H9 (cell line): ENCODE results near the gene TMEM59L. TPM values are rescaled to one million over a fixed set of nuclear protein-coding genes. Genes with fewer than 3 reads are reported as not detected.

Experiments used
- DNase-seq: peaks from one replicate; pipeline ENCODE4 v3.0.0-alpha.2; 2017
- H2AFZ ChIP-seq: one replicate; pipeline ENCODE4 v1.6.1; 2013; ENCODE audit warnings: mild to moderate bottlenecking, low read length, control low read depth, moderate library complexity
- H2AK5ac ChIP-seq: 2 replicates; pipeline ENCODE4 v1.6.1; 2013; ENCODE audit warnings: low read length, control low read depth, mixed read lengths; ENCODE audit not compliant: insufficient read length
- H2BK120ac ChIP-seq: one replicate; pipeline ENCODE4 v1.6.1; 2013; ENCODE audit warnings: low read depth, mild to moderate bottlenecking, low read length, control low read depth, inconsistent platforms; ENCODE audit not compliant: poor library complexity, severe bottlenecking
- H2BK12ac ChIP-seq: 2 replicates; pipeline ENCODE4 v1.6.1; 2013; ENCODE audit warnings: low read length, control low read depth, mixed read lengths, low read depth; ENCODE audit not compliant: insufficient read length
- H2BK15ac ChIP-seq: 2 replicates; pipeline ENCODE4 v1.6.1; 2013; ENCODE audit warnings: low read depth, low read length, control low read depth
- H2BK20ac ChIP-seq: one replicate; pipeline ENCODE4 v1.6.1; 2013; ENCODE audit warnings: low read depth, mild to moderate bottlenecking, low read length, control low read depth, inconsistent platforms; ENCODE audit not compliant: poor library complexity, severe bottlenecking
- H2BK5ac ChIP-seq: 2 replicates; pipeline ENCODE4 v1.6.1; 2013; ENCODE audit warnings: low read length, control low read depth, mixed read lengths; ENCODE audit not compliant: insufficient read length
- H3K14ac ChIP-seq: 2 replicates; pipeline ENCODE4 v1.6.1; 2013; ENCODE audit warnings: low read length, control low read depth; ENCODE audit not compliant: insufficient read depth
- H3K18ac ChIP-seq: 2 replicates; pipeline ENCODE4 v1.6.1; 2013; ENCODE audit warnings: low read depth, mild to moderate bottlenecking, mixed read lengths, low read length, control low read depth; ENCODE audit not compliant: insufficient read length
- H3K23ac ChIP-seq: 2 replicates; pipeline ENCODE4 v1.6.1; 2013; ENCODE audit warnings: low read length, control low read depth, mixed read lengths, low read depth; ENCODE audit not compliant: insufficient read length
- H3K23me2 ChIP-seq: 2 replicates; pipeline ENCODE4 v1.6.1; 2013; ENCODE audit warnings: low read depth, mild to moderate bottlenecking, mixed read lengths, low read length, control low read depth; ENCODE audit not compliant: insufficient read length, poor library complexity, severe bottlenecking
- H3K27ac ChIP-seq: 2 replicates; pipeline ENCODE4 v1.5.1; 2013; ENCODE audit warnings: low read length, control low read depth, mixed read lengths, low read depth; ENCODE audit not compliant: insufficient read length
- H3K27me3 ChIP-seq: 2 replicates; pipeline ENCODE4 v1.6.1; 2013; ENCODE audit warnings: low read length, control low read depth, inconsistent platforms; ENCODE audit not compliant: insufficient read depth
- H3K4ac ChIP-seq: 2 replicates; pipeline ENCODE4 v1.6.1; 2013; ENCODE audit warnings: low read depth, mild to moderate bottlenecking, control low read depth, inconsistent platforms, low read length, moderate library complexity
- H3K4me1 ChIP-seq: 2 replicates; pipeline ENCODE4 v1.6.1; 2013; ENCODE audit warnings: low read length, control low read depth, inconsistent platforms; ENCODE audit not compliant: insufficient read depth
- H3K4me2 ChIP-seq: 2 replicates; pipeline ENCODE4 v1.6.1; 2013; ENCODE audit warnings: low read length, control low read depth, mixed read lengths; ENCODE audit not compliant: insufficient read length, insufficient read depth
- H3K56ac ChIP-seq: 2 replicates; pipeline ENCODE4 v1.6.1; 2013; ENCODE audit warnings: low read depth, mild to moderate bottlenecking, mixed read lengths, low read length, control low read depth; ENCODE audit not compliant: insufficient read length
- H3K79me1 ChIP-seq: 2 replicates; pipeline ENCODE4 v1.6.1; 2013; ENCODE audit warnings: low read depth, mild to moderate bottlenecking, moderate library complexity, low read length, control low read depth, inconsistent platforms; ENCODE audit not compliant: insufficient read depth, poor library complexity, severe bottlenecking
- H3K79me2 ChIP-seq: 2 replicates; pipeline ENCODE4 v1.6.1; 2013; ENCODE audit warnings: low read length, control low read depth, inconsistent platforms; ENCODE audit not compliant: insufficient read depth
- H3K9ac ChIP-seq: 2 replicates; pipeline ENCODE4 v1.6.1; 2013; ENCODE audit warnings: low read length, control low read depth, mixed read lengths; ENCODE audit not compliant: insufficient read length; ENCODE audit errors: extremely low read depth
- H3K9me3 ChIP-seq: one replicate; pipeline ENCODE4 v1.6.1; 2013; ENCODE audit warnings: low read depth, low read length, inconsistent platforms; ENCODE audit not compliant: control insufficient read depth
- H3T11ph ChIP-seq: one replicate; pipeline ENCODE4 v1.6.1; 2013; ENCODE audit warnings: mild to moderate bottlenecking, low read length, control low read depth, inconsistent platforms
- H4K20me1 ChIP-seq: one replicate; pipeline ENCODE4 v1.6.1; 2013; ENCODE audit not compliant: control insufficient read depth, insufficient read length, insufficient read depth
- H4K5ac ChIP-seq: 2 replicates; pipeline ENCODE4 v1.6.1; 2013; ENCODE audit warnings: low read depth, mild to moderate bottlenecking, mixed read lengths, low read length, control low read depth; ENCODE audit not compliant: insufficient read length
- H4K8ac ChIP-seq: replicated peaks from 2 replicates; pipeline ENCODE4 v1.6.1; 2013; ENCODE audit warnings: low read length, control low read depth, mixed read lengths, low read depth; ENCODE audit not compliant: insufficient read length
- H4K91ac ChIP-seq: 2 replicates; pipeline ENCODE4 v1.6.1; 2013; ENCODE audit warnings: low read depth, mild to moderate bottlenecking, moderate library complexity, mixed read lengths, low read length, control low read depth; ENCODE audit not compliant: insufficient read length
- H3K27ac Mint-ChIP-seq, 3 experiments: 2 replicates in 2 of 3; 3 replicates in 1 of 3; pipeline ENCODE4 v1.8.0; 2020 to 2021; ENCODE audit warnings: mixed read lengths in 3 of 3, mild to moderate bottlenecking in 1 of 3, moderate library complexity in 1 of 3
- H3K27me3 Mint-ChIP-seq: 2 replicates; pipeline ENCODE4 v1.8.0; 2021; ENCODE audit warnings: low read depth, mild to moderate bottlenecking, moderate library complexity, mixed read lengths
- H3K36me3 Mint-ChIP-seq, 3 experiments: 2 replicates in 2 of 3; 3 replicates in 1 of 3; pipeline ENCODE4 v1.8.0; 2020 to 2021; ENCODE audit warnings: low read depth in 3 of 3, mixed read lengths in 3 of 3; ENCODE audit not compliant: insufficient read depth in 1 of 3
- H3K4me1 Mint-ChIP-seq, 2 experiments: 2 replicates each; pipeline ENCODE4 v1.8.0; 2020; ENCODE audit warnings: mixed read lengths in 2 of 2
- H3K4me3 Mint-ChIP-seq, 2 experiments: 2 replicates in 1 of 2; 3 replicates in 1 of 2; pipeline ENCODE4 v1.8.0; 2020 to 2021; ENCODE audit warnings: mild to moderate bottlenecking in 2 of 2, mixed read lengths in 2 of 2, moderate library complexity in 1 of 2
- H3K9me3 Mint-ChIP-seq, 2 experiments: 2 replicates in 1 of 2; 3 replicates in 1 of 2; pipeline ENCODE4 v1.8.0; 2020; ENCODE audit warnings: mild to moderate bottlenecking in 2 of 2, mixed read lengths in 2 of 2, moderate library complexity in 1 of 2
- WGBS: extraction: QIAGEN DNeasy Blood & Tissue Kit; methylation state at CpG from one replicate; pipeline ENCODE4 v1.1.7; 2013; ENCODE audit warnings: missing lambda C conversion rate, low lambda C conversion rate, mixed read lengths; ENCODE audit not compliant: insufficient read length; ENCODE audit errors: extremely low coverage; 5-methylcytosine and 5-hydroxymethylcytosine counted together
- total RNA-seq: library from RNA; stranded (reverse); gene quantifications from 2 replicates; pipeline ENCODE4 v1.2.1, GENCODE V29; 2021
- TF ChIP-seq, protein P1 (sequence below): fragments of 200-600 bp; sonication (generic); conservative IDR thresholded peaks from 3 replicates; pipeline ENCODE4 v1.8.0; 2021; ENCODE audit warnings: antibody characterized with exemption, mild to moderate bottlenecking

Gene TMEM59L
- total RNA-seq, 1 experiment from 2014 or later: 12.0 TPM

DNA sequence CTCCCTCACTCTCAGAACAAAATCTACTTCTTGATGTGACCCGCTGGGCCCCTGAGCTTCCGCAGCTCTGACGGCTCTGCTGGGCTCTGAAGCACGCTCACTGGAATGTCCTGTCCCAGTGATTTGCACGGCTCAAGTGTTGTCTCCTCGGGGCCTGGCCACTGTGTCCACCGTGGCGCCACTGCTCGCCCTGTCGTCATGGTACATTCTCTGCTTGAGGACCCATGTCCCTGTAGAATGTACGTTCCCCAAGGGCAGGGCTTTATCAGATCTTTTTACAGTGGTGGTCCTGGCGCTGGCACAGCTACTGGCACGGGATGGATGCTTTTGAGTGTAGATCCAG lies 36.3 kb downstream of the TMEM59L start:
- Mint-ChIP-seq H3K27me3 (peaks cover 2% of the 10 kb centered on the region), H3K4me3 (no peak overlapping the region), H3K9me3 (no peaks in the 10 kb centered on the region), H3K27ac (peak overlapping the region; percentile 44 to 76 (median 48); a peak in 3 of 7 replicates), H3K36me3 (peaks cover 0 to 2% (median 2%) of the 10 kb centered on the region in 3 experiments; a peak in 1 of 7 replicates), H3K4me1 (peaks cover 39 to 54% of the 10 kb centered on the region in 2 experiments)
- Histone ChIP-seq H2BK5ac (no peak overlapping the region), H3K23ac (no peak overlapping the region), H3K4me2 (no peak overlapping the region), H3K4me1 (no peaks in the 10 kb centered on the region; the same call in 1 of the 2 replicates), H2BK20ac (no peak overlapping the region), H3K18ac (no peak overlapping the region), H2AK5ac (no peak overlapping the region), H3K9me3 (no peaks in the 10 kb centered on the region), H3K79me2 (no peaks in the 10 kb centered on the region), H3K27ac (no peak overlapping the region), H4K8ac (no peak overlapping the region), H3K23me2 (no peaks in the 10 kb centered on the region), H3K14ac (no peak overlapping the region), H4K20me1 (no peaks in the 10 kb centered on the region), H3K9ac (no peak overlapping the region), H4K5ac (no peak overlapping the region), H3K27me3 (no peaks in the 10 kb centered on the region), H2BK15ac (no peak overlapping the region), H2BK120ac (no peak overlapping the region), H3K4ac (no peak overlapping the region), H4K91ac (no peak overlapping the region), H3K79me1 (no peaks in the 10 kb centered on the region), H3T11ph (no peak overlapping the region), H2AFZ (no peak overlapping the region), H3K56ac (no peak overlapping the region), H2BK12ac (no peak overlapping the region)
- TF ChIP-seq, protein P1, sequence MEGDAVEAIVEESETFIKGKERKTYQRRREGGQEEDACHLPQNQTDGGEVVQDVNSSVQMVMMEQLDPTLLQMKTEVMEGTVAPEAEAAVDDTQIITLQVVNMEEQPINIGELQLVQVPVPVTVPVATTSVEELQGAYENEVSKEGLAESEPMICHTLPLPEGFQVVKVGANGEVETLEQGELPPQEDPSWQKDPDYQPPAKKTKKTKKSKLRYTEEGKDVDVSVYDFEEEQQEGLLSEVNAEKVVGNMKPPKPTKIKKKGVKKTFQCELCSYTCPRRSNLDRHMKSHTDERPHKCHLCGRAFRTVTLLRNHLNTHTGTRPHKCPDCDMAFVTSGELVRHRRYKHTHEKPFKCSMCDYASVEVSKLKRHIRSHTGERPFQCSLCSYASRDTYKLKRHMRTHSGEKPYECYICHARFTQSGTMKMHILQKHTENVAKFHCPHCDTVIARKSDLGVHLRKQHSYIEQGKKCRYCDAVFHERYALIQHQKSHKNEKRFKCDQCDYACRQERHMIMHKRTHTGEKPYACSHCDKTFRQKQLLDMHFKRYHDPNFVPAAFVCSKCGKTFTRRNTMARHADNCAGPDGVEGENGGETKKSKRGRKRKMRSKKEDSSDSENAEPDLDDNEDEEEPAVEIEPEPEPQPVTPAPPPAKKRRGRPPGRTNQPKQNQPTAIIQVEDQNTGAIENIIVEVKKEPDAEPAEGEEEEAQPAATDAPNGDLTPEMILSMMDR: no peak
- DNase-seq: no peak
- no CpG with 5 or more reads among the region's 13 CpGs for WGBS
